HEK293 (cell line): ENCODE results near the gene SLC25A1.
A peak's percentile ranks its signal among the peaks of the same experiment; 100 is the strongest.

Source experiments
- CTCF ChIA-PET: fragments of 350-600 bp; formaldehyde crosslinking; extraction: SDS; loops from one replicate; lab custom pipeline; 2021; ENCODE audit warnings: antibody characterized with exemption; lab: Yijun Ruan, JAX
- POLR2A ChIA-PET: fragments of 300-600 bp; formaldehyde crosslinking; extraction: SDS; loops from one replicate; lab custom pipeline; 2020; ENCODE audit warnings: antibody characterized with exemption, inconsistent platforms; lab: Yijun Ruan, JAX
- H3K27ac ChIP-seq: fragments of 200-500 bp; sonication (Bioruptor generic); 2 replicates; pipeline ENCODE4 v1.5.1; 2014; ENCODE audit warnings: low read depth, low read length, control low read depth, inconsistent platforms; ENCODE audit errors: extremely low read depth
- H3K36me3 ChIP-seq, 2 experiments: fragments of 200-500 bp in 1 of 2; sonication (Bioruptor generic) in 1 of 2; 1 replicate in 1 of 2; 2 replicates in 1 of 2; pipeline ENCODE4 v1.5.1; 2014 to 2017; ENCODE audit warnings: inconsistent platforms in 2 of 2, low read length in 2 of 2; ENCODE audit not compliant: control insufficient read depth in 2 of 2, insufficient read depth in 1 of 2
- H3K4me1 ChIP-seq: fragments of 200-500 bp; sonication (Bioruptor generic); 2 replicates; pipeline ENCODE4 v1.5.1; 2014; ENCODE audit warnings: mild to moderate bottlenecking, low read length, inconsistent platforms; ENCODE audit not compliant: control insufficient read depth, insufficient read depth
- H3K4me3 ChIP-seq: 2 replicates; pipeline ENCODE4 v1.5.1; 2011; ENCODE audit warnings: low read depth, mild to moderate bottlenecking, control low read depth, low read length, moderate library complexity
- H3K9me3 ChIP-seq: fragments of 200-500 bp; sonication (Bioruptor generic); 2 replicates; pipeline ENCODE4 v1.5.1; 2014; ENCODE audit warnings: low read depth, low read length, inconsistent platforms; ENCODE audit not compliant: control insufficient read depth, insufficient read depth
- EGR2 ChIP-seq: fragments of 450-650 bp; formaldehyde crosslinking; IDR thresholded peaks from 2 replicates; pipeline ENCODE4 v1.5.1; 2016; ENCODE audit warnings: low read depth, missing biosample characterization, missing genetic modification characterization
- GLIS2 ChIP-seq: fragments of 450-650 bp; formaldehyde crosslinking; IDR thresholded peaks from 2 replicates; pipeline ENCODE4 v1.5.1; 2016; ENCODE audit warnings: missing biosample characterization, missing genetic modification characterization
- RBAK ChIP-seq: fragments of 450-650 bp; formaldehyde crosslinking; IDR thresholded peaks from 2 replicates; pipeline ENCODE4 v1.5.1; 2016; ENCODE audit warnings: missing biosample characterization, missing genetic modification characterization
- WT1 ChIP-seq: fragments of 450-650 bp; formaldehyde crosslinking; IDR thresholded peaks from 2 replicates; pipeline ENCODE4 v1.5.1; 2016; ENCODE audit warnings: missing biosample characterization, missing genetic modification characterization
- ZBTB1 ChIP-seq: fragments of 450-650 bp; formaldehyde crosslinking; IDR thresholded peaks from 2 replicates; pipeline ENCODE4 v1.5.1; 2016; ENCODE audit warnings: missing biosample characterization, missing genetic modification characterization
- ZFHX2 ChIP-seq: fragments of 450-650 bp; formaldehyde crosslinking; conservative IDR thresholded peaks from 2 replicates; pipeline ENCODE4 v1.5.1; 2016; ENCODE audit warnings: missing biosample characterization, missing genetic modification characterization
- ZFP3 ChIP-seq: fragments of 450-650 bp; formaldehyde crosslinking; IDR thresholded peaks from 2 replicates; pipeline ENCODE4 v1.5.1; 2016; ENCODE audit warnings: low read depth, missing biosample characterization, missing genetic modification characterization
- ZIC2 ChIP-seq: fragments of 450-650 bp; formaldehyde crosslinking; IDR thresholded peaks from 2 replicates; pipeline ENCODE4 v1.5.1; 2016; ENCODE audit warnings: missing biosample characterization, missing genetic modification characterization
- ZNF155 ChIP-seq: fragments of 450-650 bp; formaldehyde crosslinking; IDR thresholded peaks from 2 replicates; pipeline ENCODE4 v1.5.1; 2016; ENCODE audit warnings: missing biosample characterization, missing genetic modification characterization
- ZNF174 ChIP-seq: fragments of 450-650 bp; formaldehyde crosslinking; IDR thresholded peaks from 2 replicates; pipeline ENCODE4 v1.5.0; 2017; ENCODE audit warnings: missing biosample characterization, mild to moderate bottlenecking, missing genetic modification characterization
- ZNF23 ChIP-seq: fragments of 450-650 bp; formaldehyde crosslinking; IDR thresholded peaks from 2 replicates; pipeline ENCODE4 v1.5.1; 2016; ENCODE audit warnings: missing biosample characterization, missing genetic modification characterization, borderline replicate concordance
- ZNF37A ChIP-seq: fragments of 450-650 bp; IDR thresholded peaks from 2 replicates; pipeline ENCODE4 v1.5.1; 2018; ENCODE audit warnings: missing biosample characterization, missing genetic modification characterization
- ZNF585B ChIP-seq: fragments of 450-650 bp; formaldehyde crosslinking; IDR thresholded peaks from 2 replicates; pipeline ENCODE4 v1.5.1; 2016; ENCODE audit warnings: missing biosample characterization, missing genetic modification characterization
- ZNF610 ChIP-seq: fragments of 450-650 bp; formaldehyde crosslinking; IDR thresholded peaks from 2 replicates; pipeline ENCODE4 v1.5.1; 2016; ENCODE audit warnings: missing biosample characterization, missing genetic modification characterization, borderline replicate concordance
- ZNF623 ChIP-seq: fragments of 450-650 bp; formaldehyde crosslinking; IDR thresholded peaks from 2 replicates; pipeline ENCODE4 v1.5.1; 2016; ENCODE audit warnings: missing biosample characterization, missing genetic modification characterization
- ZNF624 ChIP-seq: fragments of 450-650 bp; formaldehyde crosslinking; IDR thresholded peaks from 2 replicates; pipeline ENCODE4 v1.5.1; 2017; ENCODE audit warnings: missing biosample characterization, missing genetic modification characterization
- ZNF664 ChIP-seq: fragments of 450-650 bp; formaldehyde crosslinking; IDR thresholded peaks from 2 replicates; pipeline ENCODE4 v1.5.1; 2016; ENCODE audit warnings: missing biosample characterization, missing genetic modification characterization
- ZNF791 ChIP-seq: fragments of 450-650 bp; formaldehyde crosslinking; IDR thresholded peaks from 2 replicates; pipeline ENCODE4 v1.5.1; 2016; ENCODE audit warnings: missing biosample characterization, missing genetic modification characterization
- TF ChIP-seq, protein P1 (sequence below): fragments of 450-650 bp; formaldehyde crosslinking; conservative IDR thresholded peaks from 2 replicates; pipeline ENCODE4 v1.5.1; 2016; ENCODE audit warnings: low read depth, missing biosample characterization, missing genetic modification characterization
- TF ChIP-seq, protein P2 (sequence below): fragments of 450-650 bp; formaldehyde crosslinking; IDR thresholded peaks from 2 replicates; pipeline ENCODE4 v1.5.1; 2016; ENCODE audit warnings: missing biosample characterization, missing genetic modification characterization, borderline replicate concordance

Gene SLC25A1

DNA sequence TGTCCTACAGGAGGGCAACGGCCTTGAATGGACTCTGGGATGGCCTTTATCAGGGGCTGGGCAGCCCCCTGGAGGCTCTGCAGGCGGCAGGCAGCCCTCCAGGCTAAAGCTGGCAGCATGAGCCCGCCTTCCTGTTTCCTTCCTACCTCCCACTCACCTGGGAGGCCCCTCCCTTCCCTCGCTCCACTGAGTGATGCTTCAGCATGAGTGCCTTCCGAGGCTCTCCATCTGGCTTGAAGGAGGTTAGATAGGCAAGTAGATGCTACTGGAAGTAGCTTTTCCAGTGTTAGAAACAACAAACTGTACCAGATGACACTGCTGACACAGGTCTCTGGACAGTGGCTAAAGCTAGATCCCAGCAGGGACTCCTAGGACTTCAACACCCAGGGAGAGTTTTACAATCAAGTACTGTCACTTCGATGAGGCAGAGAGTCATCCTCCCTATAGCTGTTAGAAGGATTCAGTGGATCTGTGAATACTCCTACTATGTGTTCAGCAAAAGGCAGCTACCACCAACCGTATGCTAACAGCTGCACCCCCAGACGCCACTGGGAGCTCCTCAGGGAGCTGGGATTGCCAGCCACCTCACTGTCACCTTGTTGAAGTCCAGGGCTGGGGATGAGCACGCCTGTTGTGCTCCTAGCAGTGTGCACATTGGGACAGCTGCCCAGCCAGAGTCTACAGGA lies 4.1 kb upstream of the SLC25A1 start:
- H3K4me3 ChIP-seq, result no peak overlapping the region
- no peak for TF ChIP-seq ZNF664 (tag by site-specific recombination)
- TF ChIP-seq ZNF623 (tag by site-specific recombination), result no peak
- TF ChIP-seq, protein P1, sequence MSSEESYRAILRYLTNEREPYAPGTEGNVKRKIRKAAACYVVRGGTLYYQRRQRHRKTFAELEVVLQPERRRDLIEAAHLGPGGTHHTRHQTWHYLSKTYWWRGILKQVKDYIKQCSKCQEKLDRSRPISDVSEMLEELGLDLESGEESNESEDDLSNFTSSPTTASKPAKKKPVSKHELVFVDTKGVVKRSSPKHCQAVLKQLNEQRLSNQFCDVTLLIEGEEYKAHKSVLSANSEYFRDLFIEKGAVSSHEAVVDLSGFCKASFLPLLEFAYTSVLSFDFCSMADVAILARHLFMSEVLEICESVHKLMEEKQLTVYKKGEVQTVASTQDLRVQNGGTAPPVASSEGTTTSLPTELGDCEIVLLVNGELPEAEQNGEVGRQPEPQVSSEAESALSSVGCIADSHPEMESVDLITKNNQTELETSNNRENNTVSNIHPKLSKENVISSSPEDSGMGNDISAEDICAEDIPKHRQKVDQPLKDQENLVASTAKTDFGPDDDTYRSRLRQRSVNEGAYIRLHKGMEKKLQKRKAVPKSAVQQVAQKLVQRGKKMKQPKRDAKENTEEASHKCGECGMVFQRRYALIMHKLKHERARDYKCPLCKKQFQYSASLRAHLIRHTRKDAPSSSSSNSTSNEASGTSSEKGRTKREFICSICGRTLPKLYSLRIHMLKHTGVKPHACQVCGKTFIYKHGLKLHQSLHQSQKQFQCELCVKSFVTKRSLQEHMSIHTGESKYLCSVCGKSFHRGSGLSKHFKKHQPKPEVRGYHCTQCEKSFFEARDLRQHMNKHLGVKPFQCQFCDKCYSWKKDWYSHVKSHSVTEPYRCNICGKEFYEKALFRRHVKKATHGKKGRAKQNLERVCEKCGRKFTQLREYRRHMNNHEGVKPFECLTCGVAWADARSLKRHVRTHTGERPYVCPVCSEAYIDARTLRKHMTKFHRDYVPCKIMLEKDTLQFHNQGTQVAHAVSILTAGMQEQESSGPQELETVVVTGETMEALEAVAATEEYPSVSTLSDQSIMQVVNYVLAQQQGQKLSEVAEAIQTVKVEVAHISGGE (tag by site-specific recombination), result no peak
- peak; percentile 35; the same call in 1 of the 2 replicates for TF ChIP-seq EGR2 (tag by site-specific recombination)
- no peak for TF ChIP-seq ZNF624
- no peak for TF ChIP-seq GLIS2
- TF ChIP-seq, protein P2, sequence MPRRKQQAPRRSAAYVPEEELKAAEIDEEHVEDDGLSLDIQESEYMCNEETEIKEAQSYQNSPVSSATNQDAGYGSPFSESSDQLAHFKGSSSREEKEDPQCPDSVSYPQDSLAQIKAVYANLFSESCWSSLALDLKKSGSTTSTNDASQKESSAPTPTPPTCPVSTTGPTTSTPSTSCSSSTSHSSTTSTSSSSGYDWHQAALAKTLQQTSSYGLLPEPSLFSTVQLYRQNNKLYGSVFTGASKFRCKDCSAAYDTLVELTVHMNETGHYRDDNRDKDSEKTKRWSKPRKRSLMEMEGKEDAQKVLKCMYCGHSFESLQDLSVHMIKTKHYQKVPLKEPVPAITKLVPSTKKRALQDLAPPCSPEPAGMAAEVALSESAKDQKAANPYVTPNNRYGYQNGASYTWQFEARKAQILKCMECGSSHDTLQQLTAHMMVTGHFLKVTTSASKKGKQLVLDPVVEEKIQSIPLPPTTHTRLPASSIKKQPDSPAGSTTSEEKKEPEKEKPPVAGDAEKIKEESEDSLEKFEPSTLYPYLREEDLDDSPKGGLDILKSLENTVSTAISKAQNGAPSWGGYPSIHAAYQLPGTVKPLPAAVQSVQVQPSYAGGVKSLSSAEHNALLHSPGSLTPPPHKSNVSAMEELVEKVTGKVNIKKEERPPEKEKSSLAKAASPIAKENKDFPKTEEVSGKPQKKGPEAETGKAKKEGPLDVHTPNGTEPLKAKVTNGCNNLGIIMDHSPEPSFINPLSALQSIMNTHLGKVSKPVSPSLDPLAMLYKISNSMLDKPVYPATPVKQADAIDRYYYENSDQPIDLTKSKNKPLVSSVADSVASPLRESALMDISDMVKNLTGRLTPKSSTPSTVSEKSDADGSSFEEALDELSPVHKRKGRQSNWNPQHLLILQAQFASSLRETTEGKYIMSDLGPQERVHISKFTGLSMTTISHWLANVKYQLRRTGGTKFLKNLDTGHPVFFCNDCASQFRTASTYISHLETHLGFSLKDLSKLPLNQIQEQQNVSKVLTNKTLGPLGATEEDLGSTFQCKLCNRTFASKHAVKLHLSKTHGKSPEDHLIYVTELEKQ (tag by site-specific recombination), result no peak
- no peak for TF ChIP-seq ZNF610
- no peak for TF ChIP-seq RBAK
- peak; percentile 37; the same call in 1 of the 2 replicates for TF ChIP-seq ZFHX2 (tag by site-specific recombination)
- TF ChIP-seq ZNF585B (tag by site-specific recombination), result no peak
- TF ChIP-seq ZBTB1, result no peak
- no peak for TF ChIP-seq ZNF174 (tag by site-specific recombination)
- TF ChIP-seq ZNF791 (tag by site-specific recombination), result no peak
- no peak for TF ChIP-seq WT1 (tag by site-specific recombination)
- TF ChIP-seq ZIC2 (tag by site-specific recombination), result peak; percentile 22; the same call in 1 of the 2 replicates
- TF ChIP-seq ZNF37A, result no peak
- no peak for TF ChIP-seq ZNF23
- no peak for TF ChIP-seq ZFP3 (tag by site-specific recombination)
- no peak for TF ChIP-seq ZNF155 (tag by site-specific recombination)
- no peak overlapping the region for H3K27ac ChIP-seq
- no peaks in the 10 kb centered on the region for H3K4me1 ChIP-seq
- H3K9me3 ChIP-seq, result no peaks in the 10 kb centered on the region
- peaks cover 0 to 11% of the 10 kb centered on the region in 2 experiments; a peak in 1 of 3 replicates for H3K36me3 ChIP-seq
- CTCF ChIA-PET, result interaction anchor here (0.6 to 2.5 kb wide), 3 partner anchors 8 to 109 kb away, joined by 3 to 8 read pairs (median 3); partner anchors contain the start of genes CLTCL1 and ESS2
- POLR2A ChIA-PET, result no interaction called here
